Measurements from ENCODE around the gene SLC35C1. TPM values are rescaled to one million over a fixed set of nuclear protein-coding genes. Genes with fewer than 3 reads are reported as not detected.

SLC35C1 gene
- total RNA-seq = 3.7 TPM

DNA sequence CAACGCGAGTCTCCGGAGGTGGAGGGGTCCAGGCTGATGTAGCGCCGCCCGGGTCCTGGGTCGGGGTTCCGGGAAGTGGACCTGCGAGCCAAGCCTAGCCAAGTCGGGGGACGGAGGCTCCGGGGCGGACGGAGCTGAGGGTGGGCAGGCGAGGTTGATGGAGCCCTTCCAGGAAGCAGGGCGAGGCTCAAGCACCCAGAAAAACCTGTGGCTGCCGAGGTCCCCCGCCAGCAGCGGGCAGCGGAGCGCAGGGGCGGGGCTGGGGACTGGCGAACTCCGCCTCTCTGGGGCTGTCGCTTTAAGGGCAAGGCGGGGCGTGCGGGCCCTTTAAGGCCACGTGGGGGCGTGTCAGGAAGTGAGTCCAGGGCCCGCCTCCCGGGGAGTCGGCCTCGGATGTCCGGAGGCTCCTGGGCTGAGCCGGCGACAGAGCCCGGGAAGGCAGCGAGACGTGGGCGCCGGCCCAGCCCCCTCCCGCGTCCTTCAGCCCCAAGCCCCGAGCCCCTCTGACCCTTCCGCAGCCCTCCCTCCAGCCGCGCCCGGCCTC lies at the start of gene SLC35C1:
Gene SLC35C1, plus strand, starts transcription at position 389 of the 544 bp plus-strand sequence. CDS start 653 bp downstream, outside the sequence.
- FAIRE-seq = no peak
- DNase-seq (ENCODE audit: low spot score in 2 of 2) = peak; percentile 97 to 98

DNA sequence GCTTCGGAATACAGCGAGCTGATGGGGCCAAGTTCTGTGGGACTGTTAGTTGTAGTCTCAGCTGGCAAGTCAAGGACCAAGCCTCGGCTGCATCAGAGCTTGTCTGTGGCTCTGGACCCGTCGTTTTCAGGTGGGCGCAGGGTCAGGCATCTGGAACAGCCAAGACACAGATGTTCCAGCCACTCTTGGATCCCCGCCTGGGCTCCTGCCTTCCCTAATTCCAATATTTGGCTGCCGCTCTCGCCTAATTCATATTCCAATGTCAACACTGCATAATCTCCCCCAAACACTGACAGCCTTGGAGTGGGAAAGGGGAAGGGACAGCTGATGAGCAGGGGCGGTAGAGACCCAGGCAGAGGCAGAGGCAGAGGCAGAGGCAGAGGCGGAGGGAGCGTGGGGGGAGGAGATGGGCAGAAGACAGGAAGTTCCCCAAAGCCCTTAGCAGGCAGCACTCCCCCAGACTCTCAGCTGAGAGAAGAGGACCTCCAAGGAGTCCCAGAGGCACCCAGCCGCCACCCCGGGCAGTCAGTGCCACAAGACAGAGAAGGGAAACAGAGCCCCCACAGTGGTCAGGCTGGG lies 49.6 kb upstream of the SLC35C1 start:
- FAIRE-seq (no peak), DNase-seq (ENCODE audit: low spot score in 2 of 2) (no peak)

- FAIRE-seq (no peak), DNase-seq (ENCODE audit: low spot score in 2 of 2) (no peak)
Observed at GRCh38 chr11:45756384-45757010, 48.5 kb upstream of the SLC35C1 start.

DNA sequence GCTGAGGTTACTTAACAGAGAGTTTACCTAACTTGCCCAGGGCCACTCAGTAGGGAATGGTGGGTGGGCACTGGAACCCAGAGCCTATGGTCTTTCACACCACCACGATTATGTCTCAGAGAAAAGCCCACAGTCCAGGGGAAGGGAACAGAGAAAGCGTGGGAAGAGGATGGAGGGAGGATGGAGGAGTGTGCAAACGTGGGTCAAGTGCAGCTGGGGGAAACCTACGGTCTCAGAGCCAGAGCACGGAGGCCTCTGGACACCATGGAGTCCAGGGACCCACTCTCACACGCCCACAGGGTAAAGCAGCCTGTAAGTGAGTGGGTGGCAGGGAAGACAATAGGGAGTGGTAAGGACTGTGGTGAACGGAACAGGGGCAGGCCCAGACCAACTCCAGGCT lies 47.3 kb upstream of the SLC35C1 start:
- FAIRE-seq (no peak), DNase-seq (ENCODE audit: low spot score in 2 of 2) (no peak)

DNA sequence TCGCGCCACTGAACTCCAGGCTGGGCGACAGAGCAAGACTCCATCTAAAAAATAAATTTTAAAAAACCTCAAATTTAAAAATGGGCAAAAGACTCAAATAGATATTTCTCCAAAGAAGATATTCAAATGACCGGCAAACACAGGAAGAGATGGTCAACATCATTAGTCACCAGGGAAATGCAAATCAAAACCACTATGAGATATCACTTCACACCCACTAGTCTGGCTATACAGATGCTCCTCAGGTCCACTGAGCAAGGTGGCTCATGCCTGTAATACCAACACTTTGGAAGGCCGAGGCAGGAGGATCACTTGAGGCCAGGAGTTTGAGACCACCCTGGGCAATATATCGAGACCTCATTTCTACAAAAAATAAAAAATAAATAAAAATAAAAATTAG lies 43.3 kb upstream of the SLC35C1 start:
- FAIRE-seq (no peak), DNase-seq (ENCODE audit: low spot score in 2 of 2) (no peak)

DNA sequence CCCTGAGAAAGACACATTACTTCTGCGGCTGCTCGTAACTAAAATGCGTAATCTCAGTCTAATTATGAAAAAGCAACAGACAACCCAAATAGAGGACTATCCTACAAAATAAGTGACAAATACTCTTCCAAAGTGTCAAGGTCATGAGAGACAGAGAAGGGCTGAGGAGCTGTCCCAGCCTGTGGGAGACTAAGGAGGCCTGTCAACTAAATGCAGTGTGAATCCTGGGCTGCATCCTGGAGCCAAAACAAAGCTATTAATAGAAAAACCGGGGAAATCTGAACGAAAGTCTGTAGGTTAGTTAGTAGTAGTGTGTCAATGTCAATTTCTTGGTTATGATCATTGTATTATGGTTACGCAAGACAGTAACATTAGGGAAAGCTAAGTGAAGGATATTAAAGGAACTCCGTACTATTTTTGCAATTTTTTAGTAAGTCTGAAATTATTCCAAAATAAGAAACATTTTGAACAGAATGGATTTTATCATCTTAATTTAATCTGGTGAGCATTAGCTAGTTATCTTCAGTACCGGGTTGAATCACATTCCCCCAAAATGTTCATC lies 39.8 kb upstream of the SLC35C1 start:
- FAIRE-seq (no peak), DNase-seq (ENCODE audit: low spot score in 2 of 2) (no peak)

DNA sequence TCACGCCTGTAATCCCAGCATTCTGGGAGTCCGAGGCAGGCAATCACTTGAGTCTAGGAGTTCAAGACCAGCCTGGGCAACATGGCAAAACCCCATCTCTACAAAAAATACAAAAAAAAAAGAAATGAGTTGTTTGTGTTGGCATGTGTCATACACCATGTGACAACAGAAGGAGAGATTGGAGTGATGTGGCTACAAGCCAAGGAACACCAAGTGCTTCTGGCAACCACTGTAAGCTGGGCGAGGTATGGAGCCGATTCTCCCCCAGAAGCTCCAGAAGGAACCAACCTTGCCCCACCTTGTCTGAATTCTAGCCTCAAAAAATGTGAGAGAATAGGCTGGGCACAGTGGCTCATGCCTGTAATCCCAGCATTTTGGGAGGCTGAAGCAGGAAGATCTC lies 39.1 kb upstream of the SLC35C1 start:
- FAIRE-seq = no peak

GRCh38 chr11:45766469-45766868 lies 38.5 kb upstream of the SLC35C1 start:
- FAIRE-seq (no peak), DNase-seq (ENCODE audit: low spot score in 2 of 2) (no peak)

More for the DNA sequence above, 39.1 kb upstream of the SLC35C1 start:
- DNase-seq (ENCODE audit: low spot score in 2 of 2) = no peak

DNA sequence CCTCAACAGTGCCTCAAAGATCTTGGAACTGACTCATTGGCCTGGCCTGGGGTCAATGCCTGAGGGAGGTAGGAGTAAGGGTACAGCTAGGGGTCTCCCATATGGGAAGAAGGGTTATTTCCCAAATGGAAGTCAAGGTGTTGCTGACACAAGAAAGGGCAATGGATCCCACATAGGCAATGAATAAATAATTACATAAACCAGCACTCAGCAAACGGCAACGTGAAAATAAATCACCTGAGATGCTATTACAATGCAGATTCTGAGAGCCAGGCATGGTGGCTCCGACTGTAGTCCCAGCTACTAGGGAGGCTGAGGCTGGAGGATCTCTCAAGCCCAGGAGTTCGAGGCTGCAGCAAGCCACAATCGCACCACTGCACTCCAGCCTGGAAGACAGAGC lies 36.5 kb upstream of the SLC35C1 start:
- FAIRE-seq = no peak
- DNase-seq (ENCODE audit: low spot score in 2 of 2) = no peak

- no peak for DNase-seq (ENCODE audit: low spot score in 2 of 2)
- FAIRE-seq = no peak
Observed at GRCh38 chr11:45769960-45770359, 35.0 kb upstream of the SLC35C1 start.

- FAIRE-seq (no peak), DNase-seq (ENCODE audit: low spot score in 2 of 2) (peak; percentile 45 to 66)
Observed at GRCh38 chr11:45771193-45771565, 33.8 kb upstream of the SLC35C1 start.

DNA sequence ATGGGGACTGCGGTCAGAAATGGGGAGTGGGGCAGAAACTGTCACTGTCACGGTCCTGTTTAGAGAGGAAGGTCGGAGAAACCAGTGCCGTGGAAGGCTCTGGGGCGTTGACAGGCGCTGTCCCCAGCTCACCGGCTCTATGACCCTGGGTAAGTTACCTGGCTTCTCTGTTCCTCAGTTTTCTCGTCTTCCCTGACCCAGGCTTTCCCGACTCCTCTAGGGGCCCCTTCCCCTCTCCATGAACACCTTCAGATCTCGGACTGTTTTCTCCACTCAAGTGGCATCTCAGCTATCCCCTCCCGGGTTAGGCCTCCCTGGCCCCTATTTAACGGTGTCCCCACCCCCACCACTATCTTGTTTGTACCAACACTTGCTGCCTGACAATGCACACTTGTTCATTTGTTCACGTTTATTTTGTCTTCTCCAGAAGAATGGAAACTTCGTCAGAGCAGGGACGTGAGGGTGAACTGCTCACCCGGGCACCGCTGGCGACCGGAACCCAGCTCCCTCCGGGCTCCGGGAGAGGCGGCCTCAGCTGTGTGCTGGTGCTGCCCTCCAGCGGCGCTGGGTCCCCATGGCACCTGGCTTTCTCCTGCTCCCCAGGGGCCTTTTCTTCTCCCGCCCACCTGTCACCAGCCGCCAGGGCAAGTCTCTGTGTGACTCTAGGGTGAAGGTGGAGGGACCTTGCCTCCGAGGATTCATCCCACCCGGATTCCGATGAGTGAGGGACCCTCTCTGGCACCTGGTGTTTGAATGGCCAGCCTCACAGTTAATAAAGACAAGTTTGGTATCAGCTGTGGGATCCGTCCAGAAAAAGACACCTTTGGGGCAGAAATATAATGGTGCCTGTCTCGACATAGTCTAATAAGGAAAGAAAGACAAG lies 33.1 kb upstream of the SLC35C1 start:
- DNase-seq (ENCODE audit: low spot score in 2 of 2) = peak; percentile 61 to 92
- FAIRE-seq = no peak

DNA sequence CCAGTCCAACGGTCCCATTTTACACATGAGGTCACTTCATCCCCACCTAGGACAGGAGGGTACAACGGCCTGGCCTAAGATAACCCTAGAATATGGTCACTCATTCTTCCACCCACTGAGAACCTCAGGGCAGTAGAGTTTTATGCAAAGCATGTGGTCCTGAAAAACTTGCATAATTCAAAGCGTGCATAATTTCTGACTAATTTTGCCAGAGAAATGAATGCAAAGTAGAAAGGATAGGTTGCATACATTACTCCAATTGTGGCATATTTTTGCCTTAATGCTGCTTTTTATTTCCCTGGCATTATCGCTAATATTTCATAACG lies 32.5 kb upstream of the SLC35C1 start:
- DNase-seq (ENCODE audit: low spot score in 2 of 2) = no peak
- no peak for FAIRE-seq

GRCh38 chr11:45772986-45773785 lies 31.8 kb upstream of the SLC35C1 start:
- DNase-seq (ENCODE audit: low spot score in 2 of 2) = no peak

DNA sequence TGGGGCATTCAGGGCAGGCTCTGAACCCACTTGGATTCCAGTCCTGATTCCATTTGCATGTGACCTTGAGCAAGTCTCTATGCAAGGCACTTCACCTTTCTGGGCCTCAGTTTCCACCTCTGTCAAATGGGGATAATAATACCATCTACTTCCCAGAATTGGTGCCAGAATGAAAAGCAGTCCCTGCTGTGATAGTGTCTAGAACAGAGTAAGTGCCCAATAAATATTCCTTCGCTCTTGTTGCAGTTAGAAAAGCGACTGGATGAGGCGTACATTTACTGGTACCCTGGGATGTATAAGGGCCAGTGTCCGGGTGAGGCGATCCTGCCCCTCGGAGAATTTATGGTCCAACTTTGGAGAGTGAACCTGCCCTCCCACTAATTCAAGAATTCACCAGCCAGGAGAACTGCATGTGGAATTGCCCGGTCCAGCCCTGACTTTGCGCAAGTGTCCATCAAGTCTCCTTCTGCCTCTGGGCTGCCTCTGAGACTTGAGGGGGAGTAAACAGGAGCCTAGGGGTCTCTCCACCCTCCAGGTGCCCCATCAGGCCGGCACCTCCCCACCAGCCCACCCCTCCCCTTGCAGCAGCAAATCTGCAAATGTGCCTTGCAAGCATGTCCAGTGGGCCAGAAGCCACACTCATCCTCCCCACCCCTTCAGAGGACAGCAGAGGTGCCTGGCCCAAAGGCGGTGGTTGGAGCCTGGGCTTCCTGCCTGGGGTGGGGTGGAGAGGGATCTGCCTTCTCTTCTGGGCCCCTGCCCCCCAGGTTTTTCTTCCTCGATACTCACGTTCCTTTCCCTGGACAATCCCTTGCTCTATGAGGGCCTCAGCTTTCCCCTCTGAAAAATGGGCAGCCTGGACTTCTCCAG lies 30.9 kb upstream of the SLC35C1 start:
- FAIRE-seq (no peak), DNase-seq (ENCODE audit: low spot score in 2 of 2) (no peak)

More at GRCh38 chr11:45772986-45773785, 31.8 kb upstream of the SLC35C1 start:
- FAIRE-seq = no peak

DNA sequence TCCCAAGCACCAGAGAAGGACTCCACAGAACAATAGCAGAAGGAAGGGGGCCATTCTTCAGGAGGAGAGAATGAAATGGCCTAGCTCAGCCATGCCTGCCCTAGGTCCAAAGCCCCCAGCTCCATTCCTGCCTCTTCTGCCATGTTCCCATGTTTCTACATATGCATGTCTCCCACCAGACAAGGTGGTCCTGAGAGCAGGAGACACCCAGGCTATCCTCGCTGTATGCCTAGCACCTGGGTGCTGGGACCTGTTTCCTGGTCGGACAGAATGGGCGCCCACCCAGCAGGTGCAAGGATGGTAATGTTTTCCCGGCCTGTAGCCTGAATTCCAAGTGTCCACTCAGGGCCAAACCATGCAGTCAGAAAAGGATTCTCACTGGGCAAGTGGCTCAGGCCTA lies 30.2 kb upstream of the SLC35C1 start:
- FAIRE-seq = no peak

DNA sequence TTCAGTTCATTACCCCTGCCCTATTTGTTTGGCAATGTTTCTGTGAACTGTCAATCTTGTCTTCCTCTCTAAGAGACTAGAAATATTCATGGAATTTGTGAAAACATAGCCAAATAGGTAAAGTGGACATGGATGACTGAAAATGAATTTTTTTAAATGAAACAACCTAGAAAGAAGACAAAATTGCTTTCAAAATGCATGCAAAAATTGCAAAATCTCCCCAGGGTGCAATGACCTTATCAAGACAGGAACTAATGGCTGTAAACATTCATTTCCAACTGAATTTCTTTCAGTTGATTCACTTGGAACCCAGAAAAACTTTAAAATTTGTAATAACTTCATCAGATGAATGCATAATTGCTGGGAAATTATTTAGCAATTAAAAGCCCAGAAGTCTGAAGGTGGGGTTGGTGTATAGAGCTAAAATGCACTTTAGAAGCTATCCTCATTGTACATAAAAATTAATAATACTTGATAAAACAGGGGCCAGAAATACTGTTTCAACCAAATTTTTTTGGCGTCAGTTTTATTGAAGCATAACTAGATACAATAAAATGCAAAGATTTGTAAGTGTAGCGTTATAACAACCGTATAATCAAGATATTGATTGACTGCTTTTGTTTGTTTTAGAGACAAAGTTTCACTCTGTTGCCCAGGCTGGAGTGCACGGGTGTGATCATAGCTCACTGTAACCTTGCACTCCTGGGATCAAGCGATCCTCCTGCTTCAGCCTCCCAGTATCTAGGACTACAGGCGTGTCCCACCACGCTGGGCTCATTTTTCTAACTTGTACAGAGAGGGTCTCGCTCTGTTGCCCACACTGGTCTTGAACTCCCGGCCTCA lies 27.6 kb upstream of the SLC35C1 start:
- no peak for FAIRE-seq
- DNase-seq (ENCODE audit: low spot score in 2 of 2) = no peak

More for the DNA sequence above, 30.2 kb upstream of the SLC35C1 start:
- DNase-seq (ENCODE audit: low spot score in 2 of 2) = no peak

- DNase-seq (ENCODE audit: low spot score in 2 of 2) = no peak
- FAIRE-seq = no peak
Observed at GRCh38 chr11:45778341-45778740, 26.6 kb upstream of the SLC35C1 start.
